AG09319 (cell line): ENCODE measurements around the gene CFAP126.

ENCODE experiments used
- DNase-seq: peaks from one replicate; pipeline ENCODE4 v3.0.0-alpha.2; 2010; ENCODE audit warnings: low read depth; ENCODE audit errors: extremely low read depth
- TF ChIP-seq, protein P1 (sequence below): IDR thresholded peaks from 2 replicates; pipeline ENCODE4 v1.5.1; 2011; ENCODE audit warnings: low read depth, mild to moderate bottlenecking, inconsistent platforms, low read length, moderate library complexity

The CFAP126 gene

DNA sequence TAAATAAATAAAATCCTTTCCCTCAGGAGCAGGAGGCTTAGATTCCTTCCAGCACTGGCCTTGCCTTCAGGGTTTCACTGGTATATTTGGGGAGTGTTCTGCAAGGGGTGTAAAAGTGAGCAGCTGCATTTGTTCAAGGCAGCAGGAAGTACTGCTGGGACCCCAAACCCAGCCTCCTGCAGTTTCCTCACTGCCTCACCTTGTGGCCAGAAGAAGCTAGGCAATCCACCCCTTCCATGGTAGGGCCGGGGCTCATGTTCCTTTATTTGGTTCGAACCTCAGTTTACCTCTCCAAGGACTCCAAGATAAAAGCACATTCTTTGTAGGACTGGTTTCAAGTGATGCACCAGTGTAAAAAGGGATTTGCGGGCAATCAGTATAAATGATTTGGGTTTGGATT, 21.0 kb upstream of the CFAP126 start:
- TF ChIP-seq, protein P1, sequence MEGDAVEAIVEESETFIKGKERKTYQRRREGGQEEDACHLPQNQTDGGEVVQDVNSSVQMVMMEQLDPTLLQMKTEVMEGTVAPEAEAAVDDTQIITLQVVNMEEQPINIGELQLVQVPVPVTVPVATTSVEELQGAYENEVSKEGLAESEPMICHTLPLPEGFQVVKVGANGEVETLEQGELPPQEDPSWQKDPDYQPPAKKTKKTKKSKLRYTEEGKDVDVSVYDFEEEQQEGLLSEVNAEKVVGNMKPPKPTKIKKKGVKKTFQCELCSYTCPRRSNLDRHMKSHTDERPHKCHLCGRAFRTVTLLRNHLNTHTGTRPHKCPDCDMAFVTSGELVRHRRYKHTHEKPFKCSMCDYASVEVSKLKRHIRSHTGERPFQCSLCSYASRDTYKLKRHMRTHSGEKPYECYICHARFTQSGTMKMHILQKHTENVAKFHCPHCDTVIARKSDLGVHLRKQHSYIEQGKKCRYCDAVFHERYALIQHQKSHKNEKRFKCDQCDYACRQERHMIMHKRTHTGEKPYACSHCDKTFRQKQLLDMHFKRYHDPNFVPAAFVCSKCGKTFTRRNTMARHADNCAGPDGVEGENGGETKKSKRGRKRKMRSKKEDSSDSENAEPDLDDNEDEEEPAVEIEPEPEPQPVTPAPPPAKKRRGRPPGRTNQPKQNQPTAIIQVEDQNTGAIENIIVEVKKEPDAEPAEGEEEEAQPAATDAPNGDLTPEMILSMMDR, result no peak
- no peak for DNase-seq

DNA sequence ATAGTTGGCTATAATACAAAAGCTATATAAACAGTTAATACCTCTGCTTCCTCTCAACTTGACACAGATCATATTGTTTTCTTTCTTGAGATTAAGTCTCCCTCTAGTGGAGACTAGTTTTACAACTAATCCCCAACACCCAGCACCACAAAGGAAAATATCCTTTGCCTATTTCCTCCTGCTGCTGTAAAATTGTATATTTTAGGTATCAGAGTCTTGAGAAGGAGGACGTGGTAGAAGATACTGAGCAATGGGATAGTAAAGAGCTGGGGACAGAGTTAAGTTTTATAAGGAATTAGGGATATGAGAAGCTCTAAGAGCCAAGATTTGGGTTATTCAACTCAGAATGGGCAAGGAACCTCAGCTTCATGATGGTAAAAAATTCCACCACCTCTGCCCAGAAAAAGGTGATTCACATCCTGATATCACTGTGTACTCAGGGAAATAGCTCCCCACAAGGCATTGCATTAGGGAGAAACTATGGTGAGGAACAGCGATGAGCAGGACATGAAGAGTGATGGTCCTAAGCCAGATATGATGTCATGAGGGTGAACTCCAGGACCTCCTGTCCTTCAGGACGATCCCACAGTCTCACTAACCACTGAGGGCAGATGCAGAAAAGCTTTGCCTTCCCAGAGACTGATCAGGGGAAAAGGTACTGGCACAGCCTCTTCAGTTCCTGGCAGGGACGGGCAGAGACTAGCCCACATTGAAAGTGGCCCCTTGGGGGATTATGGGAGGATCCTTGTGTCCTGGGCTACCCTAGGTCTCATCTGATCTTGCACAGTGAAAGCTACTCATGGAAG, 14.7 kb upstream of the CFAP126 start:
- peak; percentile 27 for DNase-seq
- TF ChIP-seq, protein P1, result peak; percentile 59

DNA sequence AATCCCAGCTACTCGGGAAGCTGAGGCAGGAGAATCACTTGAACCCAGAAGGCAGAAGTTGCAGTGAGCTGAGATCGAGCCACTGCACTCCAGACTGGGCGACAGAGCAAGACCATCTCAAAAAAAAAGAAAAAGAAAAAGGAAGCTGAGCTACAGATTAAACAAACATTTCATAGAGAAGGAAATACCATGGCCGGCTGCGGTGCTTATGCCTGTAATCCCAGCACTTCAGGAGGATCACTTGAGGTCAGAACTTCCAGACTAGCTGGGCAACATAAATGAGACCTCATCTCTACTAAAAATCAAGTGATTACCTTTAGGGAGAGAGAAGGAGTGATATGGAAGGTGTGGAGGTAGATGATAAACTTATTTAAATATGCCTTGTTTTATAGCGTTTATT, 14.0 kb upstream of the CFAP126 start:
- no peak for DNase-seq
- TF ChIP-seq, protein P1, result no peak

DNA sequence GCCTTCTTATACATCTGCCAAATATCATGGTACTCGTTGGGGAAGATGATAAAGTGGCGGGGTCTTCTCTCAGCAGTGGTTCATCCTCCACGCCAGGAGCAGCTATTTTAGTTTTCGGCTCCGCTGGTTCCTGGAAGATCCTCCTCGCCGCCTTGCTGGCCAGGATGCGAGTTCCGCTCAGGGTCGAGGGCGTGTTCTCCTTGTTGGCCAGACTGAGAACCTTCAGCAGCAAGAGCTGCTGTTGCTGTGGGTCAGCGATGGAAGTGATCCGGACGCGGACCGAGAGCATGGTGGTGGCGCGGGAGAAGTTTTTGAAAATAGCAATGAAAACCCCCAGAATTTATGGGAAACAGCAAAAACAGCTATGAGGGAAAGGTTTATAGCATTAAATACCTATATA, 11.4 kb upstream of the CFAP126 start:
- no peak for DNase-seq
- TF ChIP-seq, protein P1, result no peak

DNA sequence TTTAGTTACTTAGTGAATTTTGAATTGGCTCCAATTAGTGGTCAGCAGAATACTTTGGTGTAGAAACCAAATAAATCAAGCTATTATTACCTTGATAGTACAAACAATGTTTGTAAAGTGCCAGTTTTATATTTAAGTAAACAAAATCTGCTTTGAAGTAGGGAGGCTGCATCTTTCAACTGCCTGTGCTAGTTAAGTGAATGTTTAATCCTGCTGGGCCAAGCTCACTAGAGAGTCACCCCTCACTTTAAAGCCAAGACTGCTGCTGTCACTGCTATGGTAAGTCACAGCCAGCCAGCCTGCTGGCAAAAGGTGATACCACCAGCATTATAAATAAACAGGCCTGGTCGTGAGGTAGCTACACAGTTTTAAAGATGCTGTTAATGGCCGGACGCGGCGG, 10.3 kb upstream of the CFAP126 start:
- no peak for DNase-seq
- TF ChIP-seq, protein P1, result no peak

DNA sequence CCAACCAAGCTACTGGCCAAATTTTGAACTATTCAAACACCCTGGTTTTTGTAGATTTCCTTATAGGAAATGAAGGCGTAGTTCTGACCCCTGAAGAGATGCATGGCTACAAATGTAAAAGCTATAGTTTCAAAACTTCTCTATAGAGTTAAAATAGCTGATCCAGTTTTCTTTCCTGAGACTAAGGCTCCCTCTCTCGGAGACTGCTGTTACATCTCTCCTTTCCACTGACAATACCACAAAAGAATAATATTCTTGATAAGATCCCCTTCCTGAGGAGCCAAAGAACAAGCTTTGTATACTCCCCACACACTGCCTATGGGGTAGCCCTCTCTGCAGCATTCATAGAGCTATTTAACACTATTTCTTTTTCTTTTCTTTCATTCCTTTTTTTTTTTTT, 6.7 kb upstream of the CFAP126 start:
- TF ChIP-seq, protein P1, result no peak
- DNase-seq, result no peak

DNA sequence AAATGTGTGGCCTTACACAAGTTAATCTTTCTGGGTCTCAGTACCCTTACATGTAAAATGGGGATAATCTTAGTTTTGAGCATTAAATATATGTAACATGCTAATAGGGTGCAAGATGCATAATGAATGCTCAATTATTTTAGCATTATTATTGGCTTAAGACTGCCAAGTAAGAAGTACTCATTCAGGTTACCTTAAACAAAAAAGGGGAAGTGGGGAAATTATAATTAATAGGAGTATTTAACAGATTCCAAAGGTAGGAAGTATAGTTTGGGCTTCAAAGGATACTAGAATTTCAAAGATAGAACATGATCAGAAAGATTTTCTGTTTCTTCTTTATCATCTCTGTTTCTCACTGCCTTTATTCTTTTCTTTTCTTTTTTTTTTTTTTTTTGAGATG, 5.8 kb upstream of the CFAP126 start:
- TF ChIP-seq, protein P1, result no peak
- DNase-seq, result no peak
